ENCODE results near the gene FAM135A.
"Not testable (repeated sequence)": the region's sequence is repeated elsewhere in the genome, so short reads cannot be mapped to it uniquely, and the experiment has no call there.

The FAM135A gene

GRCh38 chr6:70470016-70470415 lies 56.7 kb downstream of the FAM135A start:
- DNase-seq: no peak

GRCh38 chr6:70470510-70470909 lies 57.2 kb downstream of the FAM135A start:
- DNase-seq: not testable (repeated sequence)

GRCh38 chr6:70474751-70475150 lies 61.4 kb downstream of the FAM135A start:
- DNase-seq: no peak

GRCh38 chr6:70479236-70479635 lies 65.9 kb downstream of the FAM135A start:
- DNase-seq: no peak

DNA sequence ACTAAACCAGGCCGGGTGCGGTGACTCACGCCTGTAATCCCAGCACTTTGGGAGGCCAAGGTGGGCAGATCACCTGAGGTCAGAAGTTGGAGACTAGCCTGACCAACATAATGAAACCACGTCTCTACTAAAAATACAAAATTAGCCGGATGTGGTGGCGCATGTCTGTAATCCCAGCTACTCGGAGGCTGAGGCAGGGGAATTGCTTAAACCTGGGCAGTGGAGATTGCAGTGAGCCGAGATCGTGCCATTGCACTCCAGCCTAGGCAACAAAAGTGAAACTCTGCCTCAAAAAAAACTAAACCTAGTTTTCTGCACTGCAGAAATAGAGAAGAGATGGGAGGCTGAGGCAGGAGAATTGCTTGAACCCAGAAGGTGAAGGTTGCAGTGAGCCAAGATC lies 73.3 kb downstream of the FAM135A start:
- not testable (repeated sequence) for DNase-seq

- DNase-seq: no peak
These were observed 76.1 kb downstream of the FAM135A start for GRCh38 chr6:70489364-70489763.

DNA sequence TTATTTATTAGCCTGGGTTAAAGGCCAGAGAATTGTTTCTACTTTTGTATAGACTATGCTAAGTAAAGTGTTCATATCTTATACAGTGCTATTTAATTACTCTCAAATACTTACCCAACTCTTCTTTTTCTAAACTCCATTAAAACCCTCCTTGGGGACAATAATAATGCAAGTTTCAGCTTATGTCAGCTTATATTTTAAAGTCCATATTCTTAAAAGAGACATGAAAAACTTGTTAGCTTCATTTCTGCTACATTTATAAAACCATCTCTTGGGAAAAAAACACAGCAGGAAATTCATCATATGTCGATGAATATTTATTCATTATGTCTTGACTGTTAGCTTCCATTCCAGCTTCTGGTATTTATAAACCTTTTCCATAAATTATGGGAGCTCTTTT lies 81.5 kb downstream of the FAM135A start:
- DNase-seq: no peak

DNA sequence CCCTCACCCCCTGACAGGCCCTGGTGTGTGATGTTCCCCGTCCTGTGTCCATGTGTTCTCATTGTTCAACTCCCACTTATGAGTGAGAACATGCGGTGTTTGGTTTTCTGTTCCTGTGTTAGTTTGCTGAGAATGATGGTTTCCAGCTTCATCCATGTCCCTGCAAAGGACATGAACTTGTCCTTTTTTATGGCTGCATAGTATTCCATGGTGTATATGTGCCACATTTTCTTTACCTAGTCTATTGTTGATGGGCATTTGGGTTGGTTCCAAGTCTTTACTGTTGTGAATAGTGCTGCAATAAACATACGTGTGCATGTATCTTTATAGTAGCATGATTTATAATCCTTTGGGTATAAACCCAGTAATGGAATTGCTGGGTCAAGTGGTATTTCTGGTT lies 82.5 kb downstream of the FAM135A start:
- not testable (repeated sequence) for DNase-seq

GRCh38 chr6:70502484-70502883 lies 89.2 kb downstream of the FAM135A start:
- DNase-seq: no peak

GRCh38 chr6:70503813-70504465 lies 90.6 kb downstream of the FAM135A start:
- no peak for DNase-seq

DNA sequence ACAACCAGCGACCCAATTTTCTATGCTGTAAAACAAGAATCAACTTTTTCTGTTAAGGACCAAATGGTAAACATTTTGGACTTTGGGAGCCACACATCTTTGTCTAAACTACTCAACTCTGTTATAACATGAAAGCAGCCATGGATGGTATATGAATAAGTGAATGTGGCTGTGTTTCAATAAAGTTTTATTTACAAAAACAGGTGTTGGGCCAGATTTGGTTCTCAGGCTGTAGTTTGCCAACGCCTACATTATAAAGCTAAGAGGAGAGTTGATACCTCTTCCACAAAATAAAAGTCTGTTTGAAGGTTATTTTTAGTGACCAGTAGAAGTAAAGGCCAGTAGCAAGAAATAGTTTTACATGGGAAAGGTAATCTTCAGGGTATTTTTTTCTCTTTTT lies 93.0 kb downstream of the FAM135A start:
- no peak for DNase-seq

DNA sequence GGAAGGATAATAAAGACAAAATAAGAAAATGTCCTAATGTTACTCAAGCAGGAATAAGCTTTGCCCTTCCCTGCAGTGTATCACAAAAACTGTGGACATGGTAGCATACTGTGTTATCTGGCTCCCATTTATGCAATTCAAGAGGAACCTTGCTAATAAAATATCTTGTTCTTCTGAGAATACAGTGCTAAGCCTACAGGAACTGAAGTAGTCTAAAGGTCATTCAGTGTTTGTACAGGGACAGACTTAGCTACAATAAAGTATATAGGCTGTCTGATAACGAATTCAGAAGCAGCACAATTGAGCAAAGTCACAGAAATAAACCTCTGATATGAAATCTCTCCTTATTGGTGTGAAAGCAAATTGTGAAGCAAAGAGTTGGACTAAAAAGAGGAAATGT lies 93.9 kb downstream of the FAM135A start:
- no peak for DNase-seq

DNA sequence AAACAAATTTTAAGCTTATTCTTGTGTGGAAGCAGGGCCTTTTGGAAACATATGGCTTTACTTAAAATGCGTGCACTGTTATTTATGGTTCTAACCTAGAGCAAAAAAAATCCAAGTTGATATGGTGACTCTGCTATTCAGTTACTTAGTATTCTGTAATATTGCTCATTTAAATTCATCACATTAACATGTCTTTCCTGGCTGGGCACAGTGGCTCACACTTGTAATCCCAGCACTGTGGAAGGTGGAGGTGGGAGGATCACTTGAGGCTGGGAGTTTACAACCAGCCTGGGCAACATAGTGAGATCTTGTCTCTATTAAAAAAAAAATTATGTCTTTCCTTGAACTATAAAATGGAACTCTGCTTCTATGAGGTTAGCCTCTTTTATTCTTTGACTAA lies 95.6 kb downstream of the FAM135A start:
- DNase-seq: no peak

DNA sequence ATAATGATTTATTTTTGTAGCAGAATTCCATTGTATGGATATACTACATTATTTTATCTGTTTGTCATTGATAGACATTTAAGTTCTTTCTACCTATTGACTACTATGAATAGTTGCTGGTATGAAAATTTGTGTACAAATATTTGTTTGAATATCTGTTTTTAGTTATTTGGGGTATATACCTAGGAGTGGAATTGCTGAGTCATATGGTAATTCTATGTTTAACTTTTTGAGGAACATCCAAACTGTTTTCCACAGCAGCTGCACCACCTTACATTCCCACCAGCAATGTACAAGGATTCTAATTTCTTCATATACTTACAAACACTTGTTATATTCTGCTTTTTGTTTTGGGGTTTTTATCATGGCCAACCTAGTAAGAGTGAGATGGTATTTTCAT lies 97.3 kb downstream of the FAM135A start:
- no peak for DNase-seq

DNA sequence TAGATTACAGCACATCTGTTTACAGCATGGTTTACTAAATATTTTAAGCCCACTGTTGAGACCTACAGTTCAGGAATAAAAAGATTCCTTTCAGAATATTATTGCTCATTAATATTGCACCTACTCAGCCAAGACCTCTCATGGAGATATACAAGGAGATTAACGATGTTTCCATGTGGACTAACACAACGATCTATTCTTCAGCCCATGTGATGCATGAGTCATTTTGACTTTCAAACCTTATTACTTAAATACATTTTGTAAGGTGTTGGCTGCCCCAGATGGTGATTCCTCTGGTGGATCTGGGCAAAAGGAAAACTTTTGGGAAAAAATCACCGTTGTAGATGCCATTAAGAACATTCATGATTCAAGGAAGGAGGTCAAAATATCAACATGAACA lies 105.4 kb downstream of the FAM135A start:
- DNase-seq: no peak

- DNase-seq: no peak
These were observed 107.3 kb downstream of the FAM135A start for GRCh38 chr6:70520575-70520974.

DNA sequence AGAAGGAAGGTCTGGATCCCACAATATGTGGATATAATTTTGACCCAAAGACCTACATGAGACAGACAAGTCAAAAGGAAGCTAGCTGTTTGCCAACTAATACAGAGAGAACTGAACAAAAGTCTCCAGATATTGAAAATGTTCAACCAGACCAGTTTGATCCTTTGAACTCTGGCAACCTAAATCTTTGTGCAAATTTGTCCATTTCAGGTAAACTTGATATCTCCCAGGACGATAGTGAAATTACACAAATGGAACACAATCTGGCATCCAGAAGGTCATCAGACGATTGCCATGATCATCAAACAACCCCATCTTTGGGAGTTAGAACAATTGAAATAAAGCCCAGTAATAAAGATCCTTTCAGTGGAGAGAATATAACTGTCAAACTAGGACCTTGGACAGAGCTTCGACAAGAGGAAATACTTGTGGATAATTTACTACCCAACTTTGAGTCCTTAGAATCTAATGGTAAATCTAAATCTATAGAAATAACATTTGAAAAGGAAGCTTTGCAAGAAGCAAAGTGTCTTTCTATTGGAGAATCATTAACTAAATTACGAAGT lies 111.5 kb downstream of the FAM135A start:
- DNase-seq: no peak

DNA sequence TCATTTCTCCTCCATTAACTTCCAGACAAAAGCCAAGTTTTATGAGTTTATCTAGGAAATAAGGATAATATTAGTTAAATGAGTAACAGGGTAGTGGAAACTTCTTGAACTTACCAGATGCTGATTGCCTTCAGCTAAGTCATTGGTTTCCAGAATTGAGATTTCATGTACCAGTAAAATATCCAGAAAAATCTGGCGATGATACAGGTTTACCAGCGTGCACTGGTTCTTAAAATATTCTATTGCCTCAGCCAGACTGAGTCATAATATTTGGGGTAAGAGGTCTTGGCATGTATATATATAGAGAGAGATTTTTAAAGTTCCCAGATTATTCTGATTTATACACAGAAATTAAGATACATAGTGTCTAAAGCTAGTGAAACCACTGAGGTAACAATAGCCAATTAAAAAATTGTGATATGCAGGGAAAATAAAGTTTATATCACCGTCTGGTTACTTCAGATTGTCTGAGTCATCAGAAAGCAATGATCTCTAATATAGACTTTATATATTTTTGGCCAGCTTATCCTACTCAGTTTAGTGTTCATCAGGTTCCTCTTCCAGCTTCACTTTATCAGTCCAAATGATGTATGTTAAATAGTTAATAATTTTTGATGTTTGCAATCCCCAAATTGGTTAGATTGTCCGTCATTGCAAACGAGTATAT lies 113.9 kb downstream of the FAM135A start:
- DNase-seq: no peak

GRCh38 chr6:70530023-70530422 lies 116.7 kb downstream of the FAM135A start:
- DNase-seq: no peak

GRCh38 chr6:70531133-70531532 lies 117.8 kb downstream of the FAM135A start:
- DNase-seq: no peak

- DNase-seq: no peak
These were observed 124.0 kb downstream of the FAM135A start for GRCh38 chr6:70537266-70537665.

- no peak for DNase-seq
These were observed 125.1 kb downstream of the FAM135A start for GRCh38 chr6:70538376-70538775.

DNA sequence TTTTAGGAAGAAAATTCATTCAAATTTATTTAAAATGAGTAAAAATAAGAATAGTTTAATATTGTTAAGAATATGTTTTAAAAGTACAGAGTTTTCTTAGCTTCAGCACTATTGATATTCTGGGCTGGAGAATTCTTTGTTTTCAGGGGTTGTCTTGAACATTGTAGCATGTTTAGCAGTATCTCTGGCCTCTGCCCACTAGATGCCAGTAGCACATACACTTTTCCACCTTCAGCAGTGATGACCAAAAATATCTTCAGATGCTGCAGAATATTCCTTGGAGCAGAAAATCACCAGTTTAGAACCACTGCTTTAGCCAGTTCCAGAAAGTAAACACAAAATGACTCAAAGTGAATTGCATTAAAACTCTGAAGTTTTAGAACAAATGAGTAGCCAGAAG lies 134.0 kb downstream of the FAM135A start:
- DNase-seq: no peak

GRCh38 chr6:70547905-70548304 lies 134.6 kb downstream of the FAM135A start:
- no peak for DNase-seq

DNA sequence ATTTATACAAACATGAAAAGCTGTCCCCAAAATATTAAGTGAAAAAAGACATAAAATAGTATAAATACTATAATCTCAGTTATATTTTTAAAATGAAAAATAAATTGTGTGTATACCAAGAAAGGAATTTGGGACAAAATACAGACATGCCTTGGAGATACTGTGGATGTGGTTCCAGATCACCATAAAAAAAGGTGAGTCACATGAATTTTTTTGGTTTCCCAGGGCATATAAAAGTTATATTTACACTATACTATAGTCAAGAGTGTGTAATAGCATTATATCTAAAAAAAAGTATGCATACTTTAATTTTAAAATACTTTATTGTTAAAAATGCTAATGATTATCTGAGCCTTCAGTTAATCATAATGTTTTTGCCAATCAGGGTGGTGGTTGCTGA lies 136.0 kb downstream of the FAM135A start:
- DNase-seq: no peak

All from activated T-cell treated with anti-CD3 and anti-CD28 coated beads for 4 hours (primary cell).